ENCODE data around the gene APOBR. TPM values are rescaled to one million over a fixed set of nuclear protein-coding genes. Genes with fewer than 3 reads are reported as not detected.

Gene APOBR
- total and polyA plus RNA-seq, 2 of the 13 experiments (the other 11 are each of a cell fraction or from before 2014, with no cell fraction given) = 0.03 TPM; not detected in 1

GRCh38 chr16:28538733-28539596 lies 44.5 kb downstream of the APOBR start, which contains the start of gene NUPR1 (continued):
- no peak for TF ChIP-seq GMEB1 (CRISPR knock-in tag; IDR thresholded peaks at IDR 0.05; ENCODE audit: borderline replicate concordance)
- TF ChIP-seq STAG1 (CRISPR knock-in tag; IDR thresholded peaks at IDR 0.05) = 0 out of 2 replicates have a peak, but pooled peaks have one; percentile 27
- 0 out of 2 replicates have a peak, but pooled peaks have one; percentile 9 for TF ChIP-seq SP4 (CRISPR knock-in tag; IDR thresholded peaks at IDR 0.05)
- peak; percentile 27 for TF ChIP-seq ZNF644 (CRISPR knock-in tag; IDR thresholded peaks at IDR 0.05; ENCODE audit: low read depth)
- no peak for TF ChIP-seq ZUFSP (CRISPR knock-in tag; IDR thresholded peaks at IDR 0.05; ENCODE audit: borderline replicate concordance)
- TF ChIP-seq PITX1 (CRISPR knock-in tag; IDR thresholded peaks at IDR 0.05) = peak; percentile 43; the same call in 1 of the 2 replicates
- TF ChIP-seq TEF (CRISPR knock-in tag; IDR thresholded peaks at IDR 0.05) = 0 out of 2 replicates have a peak, but pooled peaks have one; percentile 64
- TF ChIP-seq KAT8 (CRISPR knock-in tag; IDR thresholded peaks at IDR 0.05) = peak; percentile 86
- TF ChIP-seq HMG20B (CRISPR knock-in tag; conservative IDR thresholded peaks at IDR 0.05) = 0 out of 2 replicates have a peak, but pooled peaks have one; percentile 29
- peak; percentile 67; the same call in 1 of the 2 replicates for TF ChIP-seq IRF9 (CRISPR knock-in tag; IDR thresholded peaks at IDR 0.05; ENCODE audit: borderline replicate concordance)
- no peak; the same call in 1 of the 2 replicates for TF ChIP-seq ONECUT2 (CRISPR knock-in tag; IDR thresholded peaks at IDR 0.05)
- no peak for TF ChIP-seq ZNF251 (CRISPR knock-in tag; IDR thresholded peaks at IDR 0.05)
- TF ChIP-seq PCBP2 (optimal IDR thresholded peaks at IDR 0.05; ENCODE audit: low read depth, low read length, poor library complexity, severe bottlenecking) = no peak
- TF ChIP-seq KLF12 (CRISPR knock-in tag; IDR thresholded peaks at IDR 0.05; ENCODE audit: borderline replicate concordance) = no peak
- peak; percentile 65 for TF ChIP-seq TAF1 (CRISPR knock-in tag; IDR thresholded peaks at IDR 0.05)
- no peak for TF ChIP-seq MBNL3 (CRISPR knock-in tag; conservative IDR thresholded peaks at IDR 0.05)
- no peak for TF ChIP-seq ZFP36L1 (CRISPR knock-in tag; IDR thresholded peaks at IDR 0.05)
- TF ChIP-seq ZEB1 (IDR thresholded peaks at IDR 0.05; ENCODE audit: insufficient replicate concordance, low read depth) = no peak
- TF ChIP-seq ZNF205 (CRISPR knock-in tag; IDR thresholded peaks at IDR 0.05) = no peak
- TF ChIP-seq MLLT10 (CRISPR knock-in tag; IDR thresholded peaks at IDR 0.05) = no peak

Data from HepG2 (cell line).